ENCODE results near the gene TGM5.
A peak's percentile ranks its signal among the peaks of the same experiment; 100 is the strongest.

TGM5 gene

DNA sequence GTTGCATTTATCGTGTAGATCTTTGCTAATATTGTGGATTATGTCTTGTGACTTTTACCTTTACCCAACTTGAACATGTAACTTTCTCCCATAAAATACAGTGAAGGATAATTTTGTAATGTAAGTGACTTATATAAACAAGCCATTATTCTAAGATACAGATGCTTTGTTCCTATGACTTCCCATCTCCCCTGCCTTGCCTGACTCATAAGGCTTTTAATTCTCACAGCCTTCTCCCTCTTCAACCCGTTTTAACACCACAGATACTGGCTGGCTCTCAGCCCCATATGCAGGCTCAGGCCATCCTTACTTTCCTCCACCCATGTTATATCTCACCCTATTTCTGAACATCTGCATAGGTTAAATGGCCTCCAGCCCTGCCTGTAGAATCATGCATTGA, 77.4 kb downstream of the TGM5 start:
- no peak for DNase-seq

DNA sequence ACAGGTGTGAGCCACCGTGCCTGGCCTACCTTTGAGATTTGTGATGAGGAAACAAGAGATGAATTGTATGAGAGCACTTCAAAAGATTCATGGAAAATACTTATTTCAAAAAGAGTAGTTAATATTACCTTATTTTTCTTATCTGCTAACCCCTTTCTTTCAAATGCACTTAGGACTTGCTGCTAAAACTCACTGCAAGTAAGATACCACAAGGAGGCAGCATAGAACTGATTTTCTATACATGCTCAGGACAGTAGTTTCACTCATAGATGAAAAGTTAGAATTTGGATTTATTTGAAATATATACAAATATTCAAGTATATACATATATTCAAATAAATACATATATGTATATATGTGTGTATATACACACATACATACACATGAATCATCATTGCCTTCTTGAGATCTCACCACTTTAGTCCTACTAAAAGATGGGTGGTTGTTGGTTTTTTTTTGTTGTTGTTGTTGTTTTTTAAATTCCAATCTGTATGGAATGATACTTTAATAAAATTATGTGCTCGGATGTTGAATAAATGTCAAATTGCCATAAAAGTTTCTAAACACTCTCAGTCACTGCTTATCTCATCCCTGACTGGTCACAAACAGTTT, 79.1 kb downstream of the TGM5 start:
- DNase-seq: no peak

DNA sequence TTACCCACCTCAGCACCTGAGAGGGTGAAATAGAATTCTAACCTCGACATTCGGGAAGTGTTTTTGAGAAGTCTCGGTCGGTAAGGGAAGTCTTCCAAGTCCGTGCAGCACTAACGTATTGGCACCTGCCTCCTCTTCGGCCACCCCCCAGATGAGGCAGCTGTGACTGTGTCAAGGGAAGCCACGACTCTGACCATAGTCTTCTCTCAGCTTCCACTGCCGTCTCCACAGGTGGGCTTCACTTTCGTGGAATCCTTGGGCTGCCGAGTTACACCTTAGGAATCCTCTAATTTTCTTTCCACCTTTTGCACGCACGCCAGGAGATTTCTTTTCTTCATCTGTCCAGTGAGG, 80.8 kb downstream of the TGM5 start:
- DNase-seq: no peak

DNA sequence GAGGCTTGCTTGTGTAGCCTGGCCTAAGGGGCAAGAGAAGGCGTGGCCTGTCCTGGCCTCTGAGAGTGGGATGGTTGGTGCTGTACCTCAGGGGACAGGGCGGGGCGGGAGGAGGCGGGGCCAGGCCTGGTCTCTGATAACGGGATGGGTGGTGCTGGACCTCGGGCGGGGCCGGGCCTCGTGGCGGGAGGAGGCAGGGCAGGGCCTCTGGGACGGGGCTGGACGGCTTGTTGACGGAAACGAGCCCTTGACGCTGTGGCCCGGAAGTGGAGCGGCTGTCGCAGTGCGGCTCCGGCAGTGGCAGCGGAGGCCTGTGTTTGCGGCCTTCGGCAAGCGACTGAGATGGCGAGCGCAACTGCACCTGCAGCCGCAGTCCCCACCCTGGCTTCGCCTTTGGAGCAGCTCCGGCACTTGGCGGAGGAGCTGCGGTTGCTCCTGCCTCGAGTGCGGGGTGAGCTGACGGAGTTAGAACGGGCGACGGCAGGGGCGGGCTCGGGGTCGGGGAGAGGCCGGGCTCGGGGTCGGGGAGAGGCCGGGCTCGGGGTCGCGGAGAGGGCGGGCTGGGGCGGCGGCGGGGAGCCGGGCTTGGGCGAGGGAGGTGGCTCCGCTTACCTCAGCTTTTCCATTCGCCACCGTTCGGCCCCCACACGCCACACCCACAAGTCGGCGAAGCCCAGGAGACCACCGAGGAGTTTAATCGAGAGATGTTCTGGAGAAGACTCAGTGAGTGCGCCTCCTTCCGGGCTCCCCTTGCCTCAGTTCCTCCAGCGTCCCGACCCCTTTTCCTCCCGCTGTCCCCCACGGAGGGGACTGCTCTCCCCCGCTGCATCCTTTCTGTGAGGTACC, 81.3 kb downstream of the TGM5 start, which contains the start of gene CCNDBP1:
Gene CCNDBP1, plus strand, starts transcription at position 247 of the 846 bp plus-strand sequence. Its CDS starts 96 bp downstream, at position 343.
- peak; percentile 71 for DNase-seq

DNA sequence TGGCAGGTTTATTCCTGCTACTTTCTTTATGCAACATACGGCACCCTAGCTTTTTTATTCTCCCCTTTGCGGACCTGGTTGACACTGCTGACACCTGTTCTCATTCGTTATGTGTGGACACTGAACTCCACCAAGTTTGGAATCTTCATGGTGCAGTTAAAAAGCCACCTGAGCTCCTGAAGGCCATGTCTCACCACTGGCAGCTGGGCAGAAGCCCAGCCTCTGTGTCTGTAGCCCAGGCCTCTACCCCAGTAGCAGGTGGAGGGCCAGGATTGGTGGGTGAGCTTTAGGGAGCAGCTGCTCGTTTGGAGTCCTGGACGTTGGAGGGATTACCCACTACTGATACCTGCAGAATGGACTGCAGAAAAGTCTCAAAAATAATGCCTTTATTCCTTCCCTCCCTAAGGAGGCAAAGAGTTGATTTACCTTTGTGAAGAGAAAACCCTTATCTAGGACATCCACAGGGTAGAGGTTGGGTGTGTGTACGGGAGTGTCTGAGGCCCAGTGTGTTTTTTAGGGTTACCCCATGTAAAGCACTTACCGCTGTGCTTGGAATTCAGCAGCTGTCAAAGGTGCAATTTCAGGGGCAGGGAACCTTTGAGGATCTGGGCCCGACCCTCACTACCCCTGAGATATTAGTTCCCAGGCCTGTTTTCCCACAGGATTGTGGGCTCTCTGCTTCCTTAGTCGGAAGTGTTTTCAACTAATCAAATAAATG, 82.2 kb downstream of the TGM5 start:
- no peak for DNase-seq

DNA sequence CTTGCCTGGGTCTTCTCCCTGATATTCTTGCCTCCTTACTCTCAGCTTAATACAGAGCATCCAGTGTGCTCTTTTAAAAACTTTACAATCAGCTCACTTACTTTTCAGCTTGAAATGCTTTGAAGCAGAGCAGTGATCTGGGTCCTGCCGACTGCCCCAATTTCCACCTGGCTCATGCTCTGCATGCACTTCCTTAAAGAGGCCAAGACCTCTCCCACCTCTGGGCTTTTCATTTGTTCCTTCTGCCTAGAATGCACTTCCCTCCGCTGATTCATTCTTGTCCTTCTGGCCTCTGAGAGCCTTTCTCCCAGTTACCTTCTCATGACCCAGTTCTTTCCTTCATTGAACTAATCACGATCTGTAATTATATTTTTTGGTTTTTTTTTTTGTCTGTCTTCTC, 83.5 kb downstream of the TGM5 start:
- no peak for DNase-seq
